Measurements from ENCODE around the gene AK2. TPM values are rescaled to one million over a fixed set of nuclear protein-coding genes. Genes with fewer than 3 reads are reported as not detected.
A peak's percentile ranks its signal among the peaks of the same experiment; 100 is the strongest.

AK2 gene
- total and polyA plus RNA-seq, 3 donors from 2014 or later: 144 to 219 (median 181) TPM

DNA sequence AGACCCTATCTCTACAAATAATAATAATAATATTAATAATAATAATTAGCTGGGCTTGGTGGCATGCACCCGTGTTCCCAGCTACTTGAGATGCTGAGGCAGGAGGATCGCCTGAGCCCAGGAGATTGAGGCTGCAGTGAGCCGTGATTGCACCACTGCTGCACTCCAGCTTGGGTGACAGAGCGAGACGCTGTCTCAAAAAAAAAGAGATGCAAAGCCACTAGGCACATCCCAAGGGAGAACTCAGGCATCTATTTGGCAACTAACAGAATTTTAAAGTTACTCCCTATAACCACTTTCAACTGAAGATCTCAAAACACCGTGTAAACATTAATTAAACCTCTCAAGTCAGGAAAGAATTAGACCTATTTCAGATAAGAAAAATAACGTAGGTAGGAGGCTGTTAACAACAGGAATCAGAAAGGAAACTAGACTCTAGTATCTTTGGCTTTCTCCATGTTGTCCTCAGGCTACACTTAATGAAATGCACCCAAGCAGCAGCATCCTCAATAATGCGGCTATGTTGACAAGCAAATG is 75.8 kb downstream of the AK2 start:
- TF ChIP-seq POLR2A (IDR thresholded peaks at IDR 0.05): no peak
- TF ChIP-seq, protein P1, sequence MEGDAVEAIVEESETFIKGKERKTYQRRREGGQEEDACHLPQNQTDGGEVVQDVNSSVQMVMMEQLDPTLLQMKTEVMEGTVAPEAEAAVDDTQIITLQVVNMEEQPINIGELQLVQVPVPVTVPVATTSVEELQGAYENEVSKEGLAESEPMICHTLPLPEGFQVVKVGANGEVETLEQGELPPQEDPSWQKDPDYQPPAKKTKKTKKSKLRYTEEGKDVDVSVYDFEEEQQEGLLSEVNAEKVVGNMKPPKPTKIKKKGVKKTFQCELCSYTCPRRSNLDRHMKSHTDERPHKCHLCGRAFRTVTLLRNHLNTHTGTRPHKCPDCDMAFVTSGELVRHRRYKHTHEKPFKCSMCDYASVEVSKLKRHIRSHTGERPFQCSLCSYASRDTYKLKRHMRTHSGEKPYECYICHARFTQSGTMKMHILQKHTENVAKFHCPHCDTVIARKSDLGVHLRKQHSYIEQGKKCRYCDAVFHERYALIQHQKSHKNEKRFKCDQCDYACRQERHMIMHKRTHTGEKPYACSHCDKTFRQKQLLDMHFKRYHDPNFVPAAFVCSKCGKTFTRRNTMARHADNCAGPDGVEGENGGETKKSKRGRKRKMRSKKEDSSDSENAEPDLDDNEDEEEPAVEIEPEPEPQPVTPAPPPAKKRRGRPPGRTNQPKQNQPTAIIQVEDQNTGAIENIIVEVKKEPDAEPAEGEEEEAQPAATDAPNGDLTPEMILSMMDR (IDR thresholded peaks at IDR 0.05): no peak
- intact Hi-C loops (cut with DNase I; ENCODE audit: low total_unique reads): no loop called here
- no peak for DNase-seq
- 53 to 60% methylated on average over 8 of the region's 8 CpGs for WGBS, 2 donors
- Histone ChIP-seq H3K9me3 (no peaks in the 10 kb centered on the region), H3K27ac (peak overlapping the region in 1 of 2 donors; percentile 9), H3K36me3 (ENCODE audit: low read depth, missing control alignments) (no peaks in the 10 kb centered on the region), H3K27me3 (no peaks in the 10 kb centered on the region), H3K4me3 (no peak overlapping the region), H3K4me1 (peaks cover 31% of the 10 kb centered on the region)

- Histone ChIP-seq H3K27ac (peak overlapping the region; percentile 9 to 42), H3K36me3 (ENCODE audit: low read depth, missing control alignments) (no peaks in the 10 kb centered on the region), H3K27me3 (no peaks in the 10 kb centered on the region), H3K9me3 (no peaks in the 10 kb centered on the region), H3K4me3 (no peak overlapping the region), H3K4me1 (peaks cover 27% of the 10 kb centered on the region)
- TF ChIP-seq POLR2A (IDR thresholded peaks at IDR 0.05): no peak
- TF ChIP-seq, protein P1 (IDR thresholded peaks at IDR 0.05): no peak
- intact Hi-C loops (cut with DNase I; ENCODE audit: low total_unique reads): no loop called here
- DNase-seq: peak; percentile 72
- WGBS, 2 donors: 34 to 47% methylated on average over 2 of the region's 2 CpGs
Measured at GRCh38 chr1:32960342-32960741, 76.3 kb downstream of the AK2 start.

GRCh38 chr1:32958827-32959226 is 77.9 kb downstream of the AK2 start:
- Histone ChIP-seq H3K9me3 (no peaks in the 10 kb centered on the region), H3K4me1 (peaks cover 24% of the 10 kb centered on the region), H3K4me3 (no peak overlapping the region), H3K27me3 (no peaks in the 10 kb centered on the region), H3K36me3 (ENCODE audit: low read depth, missing control alignments) (no peaks in the 10 kb centered on the region), H3K27ac (peak overlapping the region in 1 of 2 donors; percentile 15)
- WGBS, 2 donors: 68 to 75% methylated on average over 1 of the region's 1 CpG
- TF ChIP-seq POLR2A (IDR thresholded peaks at IDR 0.05): no peak
- TF ChIP-seq, protein P1 (IDR thresholded peaks at IDR 0.05): no peak
- DNase-seq: peak; percentile 49
- intact Hi-C loops (cut with DNase I; ENCODE audit: low total_unique reads): no loop called here

Other genes with a start within 250 kb of the AK2 start
- 10 to 100 TPM; 79.8 to 96.6 TPM for gene YARS1, start 219.5 kb downstream of the AK2 start, total RNA-seq
- gene YARS1, start 219.5 kb downstream of the AK2 start, polyA plus RNA-seq (ENCODE audit: insufficient read depth, low read depth, low replicate concordance): 110 TPM
- 100 to 1,000 TPM; 120 to 133 TPM for gene S100PBP, start 219.2 kb downstream of the AK2 start, total RNA-seq
- 99.7 TPM for gene S100PBP, start 219.2 kb downstream of the AK2 start, polyA plus RNA-seq (ENCODE audit: insufficient read depth, low read depth, low replicate concordance)
- 10 to 100 TPM in 1 of 2 donors, 1 to 10 TPM in 1; 9.4 to 16.3 TPM for gene FNDC5, start 166.0 kb downstream of the AK2 start, total RNA-seq
- gene FNDC5, start 166.0 kb downstream of the AK2 start, polyA plus RNA-seq (ENCODE audit: insufficient read depth, low read depth, low replicate concordance): 11.3 TPM
- 1 to 10 TPM; 1.7 to 6.1 TPM for gene HPCA, start 150.4 kb downstream of the AK2 start, total RNA-seq
- gene HPCA, start 150.4 kb downstream of the AK2 start, polyA plus RNA-seq (ENCODE audit: insufficient read depth, low read depth, low replicate concordance): 8.8 TPM
- 10 to 100 TPM; 18.7 to 24.0 TPM for gene TMEM54, start 135.5 kb downstream of the AK2 start, total RNA-seq
- 23.0 TPM for gene TMEM54, start 135.5 kb downstream of the AK2 start, polyA plus RNA-seq (ENCODE audit: insufficient read depth, low read depth, low replicate concordance)
- gene RNF19B, start 72.1 kb downstream of the AK2 start, total RNA-seq: 100 to 1,000 TPM; 140 to 141 TPM
- 225 TPM for gene RNF19B, start 72.1 kb downstream of the AK2 start, polyA plus RNA-seq (ENCODE audit: insufficient read depth, low read depth, low replicate concordance)
- 10 to 100 TPM; 38.2 to 68.7 TPM for gene AZIN2, start 44.3 kb upstream of the AK2 start, total RNA-seq
- gene AZIN2, start 44.3 kb upstream of the AK2 start, polyA plus RNA-seq (ENCODE audit: insufficient read depth, low read depth, low replicate concordance): 56.9 TPM
- 1 to 10 TPM; 6.2 to 8.8 TPM for gene TRIM62, start 145.2 kb upstream of the AK2 start, total RNA-seq
- gene TRIM62, start 145.2 kb upstream of the AK2 start, polyA plus RNA-seq (ENCODE audit: insufficient read depth, low read depth, low replicate concordance): 6.0 TPM
- 10 to 100 TPM; 26.6 to 28.6 TPM for gene ZNF362, start 219.6 kb upstream of the AK2 start, total RNA-seq
- gene ZNF362, start 219.6 kb upstream of the AK2 start, polyA plus RNA-seq (ENCODE audit: insufficient read depth, low read depth, low replicate concordance): 16.3 TPM